ENCODE data around the gene DEK.
"Not testable (repeated sequence)": the region's sequence is repeated elsewhere in the genome, so short reads cannot be mapped to it uniquely, and the experiment has no call there.

DNA sequence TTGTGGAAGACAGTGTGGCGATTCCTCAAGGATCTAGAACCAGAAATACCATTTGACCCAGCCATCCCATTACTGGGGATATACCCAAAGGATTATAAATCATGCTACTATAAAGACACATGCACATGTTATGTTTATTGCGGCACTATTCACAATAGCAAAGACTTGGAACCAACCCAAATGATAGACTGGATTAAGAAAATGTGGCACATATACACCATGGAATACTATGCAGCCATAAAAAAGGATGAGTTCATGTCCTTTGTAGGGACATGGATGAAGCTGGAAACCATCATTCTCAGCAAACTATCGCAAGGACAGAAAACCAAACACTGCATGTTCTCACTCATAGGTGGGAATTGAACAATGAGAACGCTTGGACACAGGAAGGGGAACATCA, 30.6 kb downstream of the DEK start:
- TF ChIP-seq POLR2A (IDR thresholded peaks at IDR 0.05) = not testable (repeated sequence)
- TF ChIP-seq, protein P1, sequence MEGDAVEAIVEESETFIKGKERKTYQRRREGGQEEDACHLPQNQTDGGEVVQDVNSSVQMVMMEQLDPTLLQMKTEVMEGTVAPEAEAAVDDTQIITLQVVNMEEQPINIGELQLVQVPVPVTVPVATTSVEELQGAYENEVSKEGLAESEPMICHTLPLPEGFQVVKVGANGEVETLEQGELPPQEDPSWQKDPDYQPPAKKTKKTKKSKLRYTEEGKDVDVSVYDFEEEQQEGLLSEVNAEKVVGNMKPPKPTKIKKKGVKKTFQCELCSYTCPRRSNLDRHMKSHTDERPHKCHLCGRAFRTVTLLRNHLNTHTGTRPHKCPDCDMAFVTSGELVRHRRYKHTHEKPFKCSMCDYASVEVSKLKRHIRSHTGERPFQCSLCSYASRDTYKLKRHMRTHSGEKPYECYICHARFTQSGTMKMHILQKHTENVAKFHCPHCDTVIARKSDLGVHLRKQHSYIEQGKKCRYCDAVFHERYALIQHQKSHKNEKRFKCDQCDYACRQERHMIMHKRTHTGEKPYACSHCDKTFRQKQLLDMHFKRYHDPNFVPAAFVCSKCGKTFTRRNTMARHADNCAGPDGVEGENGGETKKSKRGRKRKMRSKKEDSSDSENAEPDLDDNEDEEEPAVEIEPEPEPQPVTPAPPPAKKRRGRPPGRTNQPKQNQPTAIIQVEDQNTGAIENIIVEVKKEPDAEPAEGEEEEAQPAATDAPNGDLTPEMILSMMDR (IDR thresholded peaks at IDR 0.05) = not testable (repeated sequence)
